Testis (tissue), 2 donors: ENCODE data around the gene KCNQ1.

ENCODE experiments used
- CTCF ChIP-seq, 3 experiments: fragments of 450-650 bp in 2 of 3; fragments of 200-600 bp in 1 of 3; sonication (generic) in 1 of 3; IDR thresholded peaks; one replicate each; pipeline ENCODE4 v1.5.1; 2016 to 2019; ENCODE audit warnings: antibody characterized with exemption in 3 of 3, mild to moderate bottlenecking in 2 of 3, moderate library complexity in 1 of 3
- POLR2A ChIP-seq: fragments of 450-650 bp; IDR thresholded peaks from one replicate; pipeline ENCODE4 v1.6.1; 2017; ENCODE audit warnings: antibody characterized with exemption, mild to moderate bottlenecking, moderate library complexity

GRCh38 chr11:2401436-2401984 lies 43.3 kb upstream of the KCNQ1 start:
- TF ChIP-seq CTCF (IDR thresholded peaks at IDR 0.05), result no peak
- TF ChIP-seq POLR2A, result no peak
